WTC11 (cell line): Measurements from ENCODE around the gene INPP5E. TPM values are rescaled to one million over a fixed set of nuclear protein-coding genes. Genes with fewer than 3 reads are reported as not detected.

ENCODE experiments used
- ATAC-seq: fragments of 200-7000 bp; cut with Tn5 transposase; 2 replicates; pipeline ENCODE4 v1.10.0; 2021; ENCODE audit warnings: mild to moderate bottlenecking, moderate library complexity
- CTCF ChIA-PET: fragments of 300-600 bp; sonication (Branson Sonifier 250); formaldehyde crosslinking; loops from one replicate; lab custom pipeline; 2021; ENCODE audit warnings: antibody characterized with exemption; lab: Charles Lee
- POLR2A ChIA-PET: fragments of 350-600 bp; sonication (Branson Sonifier 250); formaldehyde crosslinking; loops from one replicate; lab custom pipeline; 2021; ENCODE audit warnings: antibody characterized with exemption; lab: Charles Lee
- DNase-seq: peaks from one replicate; pipeline ENCODE4 v3.0.0; 2021; ENCODE audit warnings: low spot score
- H3K27ac Mint-ChIP-seq: 2 replicates; pipeline ENCODE4 v1.8.0; 2021; ENCODE audit warnings: mixed read lengths
- H3K27me3 Mint-ChIP-seq: 2 replicates; pipeline ENCODE4 v1.8.0; 2021; ENCODE audit warnings: low read depth, mild to moderate bottlenecking, moderate library complexity, mixed read lengths
- H3K36me3 Mint-ChIP-seq: 2 replicates; pipeline ENCODE4 v1.8.0; 2021; ENCODE audit warnings: mixed read lengths
- H3K4me1 Mint-ChIP-seq: 2 replicates; pipeline ENCODE4 v1.8.0; 2022; ENCODE audit warnings: mixed read lengths
- H3K4me3 Mint-ChIP-seq: 2 replicates; pipeline ENCODE4 v1.8.0; 2021; ENCODE audit warnings: mild to moderate bottlenecking, moderate library complexity, mixed read lengths
- H3K9me3 Mint-ChIP-seq: 2 replicates; pipeline ENCODE4 v1.8.0; 2021; ENCODE audit warnings: mixed read lengths
- AFF4 ChIP-seq: sonication (generic); formaldehyde crosslinking; IDR thresholded peaks from 2 replicates; pipeline ENCODE4 v1.8.1; 2023; ENCODE audit warnings: mild to moderate bottlenecking, missing genetic modification reagents, borderline replicate concordance
- E2F4 ChIP-seq: sonication (generic); formaldehyde crosslinking; IDR thresholded peaks from 2 replicates; pipeline ENCODE4 v1.8.1; 2022; ENCODE audit warnings: low read depth, mild to moderate bottlenecking, moderate library complexity, missing genetic modification reagents, borderline replicate concordance
- E2F5 ChIP-seq: sonication (generic); formaldehyde crosslinking; IDR thresholded peaks from 2 replicates; pipeline ENCODE4 v1.8.1; 2022; ENCODE audit warnings: mild to moderate bottlenecking, moderate library complexity, missing genetic modification reagents
- EMX1 ChIP-seq: fragments of 250-450 bp; sonication (Bioruptor Pico); IDR thresholded peaks from 2 replicates; pipeline ENCODE4 v1.8.0; 2021; ENCODE audit warnings: mild to moderate bottlenecking
- FOXK1 ChIP-seq: sonication (generic); formaldehyde crosslinking; IDR thresholded peaks from 2 replicates; pipeline ENCODE4 v1.8.0; 2022; ENCODE audit warnings: mild to moderate bottlenecking, moderate library complexity, missing genetic modification reagents
- FOXP4 ChIP-seq: sonication (generic); formaldehyde crosslinking; IDR thresholded peaks from 2 replicates; pipeline ENCODE4 v1.8.0; 2022; ENCODE audit warnings: mild to moderate bottlenecking, missing genetic modification reagents
- KAT7 ChIP-seq: sonication (generic); formaldehyde crosslinking; IDR thresholded peaks from 2 replicates; pipeline ENCODE4 v1.8.1; 2023; ENCODE audit warnings: missing genetic modification reagents, mild to moderate bottlenecking, borderline replicate concordance
- RORB ChIP-seq: fragments of 250-450 bp; sonication (Bioruptor Pico); IDR thresholded peaks from 2 replicates; pipeline ENCODE4 v1.9.0; 2021; ENCODE audit warnings: mild to moderate bottlenecking
- TEAD1 ChIP-seq: sonication (generic); formaldehyde crosslinking; IDR thresholded peaks from 2 replicates; pipeline ENCODE4 v1.8.0; 2022; ENCODE audit warnings: mild to moderate bottlenecking, missing genetic modification reagents
- ZBTB43 ChIP-seq: sonication (generic); formaldehyde crosslinking; IDR thresholded peaks from 2 replicates; pipeline ENCODE4 v1.8.1; 2023; ENCODE audit warnings: mild to moderate bottlenecking, missing genetic modification reagents
- ZMAT4 ChIP-seq: fragments of 250-450 bp; sonication (Bioruptor Pico); IDR thresholded peaks from 2 replicates; pipeline ENCODE4 v1.9.0; 2021; ENCODE audit warnings: mild to moderate bottlenecking
- ZNF121 ChIP-seq: sonication (generic); formaldehyde crosslinking; IDR thresholded peaks from 2 replicates; pipeline ENCODE4 v1.8.0; 2023; ENCODE audit warnings: missing genetic modification reagents
- ZNF138 ChIP-seq: sonication (generic); formaldehyde crosslinking; conservative IDR thresholded peaks from 2 replicates; pipeline ENCODE4 v1.8.1; 2022; ENCODE audit warnings: mild to moderate bottlenecking, moderate library complexity, missing genetic modification reagents
- ZNF232 ChIP-seq: sonication (generic); formaldehyde crosslinking; IDR thresholded peaks from 2 replicates; pipeline ENCODE4 v1.8.0; 2022; ENCODE audit warnings: mild to moderate bottlenecking, missing genetic modification reagents
- ZNF317 ChIP-seq: sonication (generic); formaldehyde crosslinking; IDR thresholded peaks from 2 replicates; pipeline ENCODE4 v1.8.1; 2023; ENCODE audit warnings: low read depth, mild to moderate bottlenecking, moderate library complexity, missing genetic modification reagents, borderline replicate concordance
- ZNF416 ChIP-seq: fragments of 250-450 bp; sonication (Bioruptor Pico); IDR thresholded peaks from 2 replicates; pipeline ENCODE4 v1.9.0; 2021; ENCODE audit warnings: mild to moderate bottlenecking, inconsistent platforms
- ZNF423 ChIP-seq: fragments of 250-450 bp; sonication (Bioruptor Pico); IDR thresholded peaks from 2 replicates; pipeline ENCODE4 v2.1.2; 2022; ENCODE audit warnings: mild to moderate bottlenecking, moderate library complexity
- ZNF671 ChIP-seq: fragments of 250-450 bp; sonication (Bioruptor Pico); IDR thresholded peaks from 2 replicates; pipeline ENCODE4 v1.8.0; 2021; ENCODE audit warnings: mild to moderate bottlenecking
- total RNA-seq: library from RNA; stranded (reverse); gene quantifications from 3 replicates; pipeline ENCODE4 v1.2.3, GENCODE V29; 2021

INPP5E gene
- total RNA-seq, 1 experiment from 2014 or later = 24.0 TPM

- ChIA-PET POLR2A (no interaction called here), CTCF (interaction anchor here (1.0 to 1.3 kb wide), 3 partner anchors 9 to 52 kb away, joined by 3 to 4 read pairs (median 3); no protein-coding TSS in a partner anchor)
- no peaks in the 10 kb centered on the region for H3K4me1 Mint-ChIP-seq
- H3K9me3 Mint-ChIP-seq = no peaks in the 10 kb centered on the region
- peaks cover 47% of the 10 kb centered on the region for H3K36me3 Mint-ChIP-seq
- H3K27me3 Mint-ChIP-seq = no peaks in the 10 kb centered on the region
- H3K4me3 Mint-ChIP-seq = no peak overlapping the region
- ATAC-seq (no peak), DNase-seq (no peak)
- TF ChIP-seq ZNF121 (no peak), E2F5 (no peak), ZNF416 (CRISPR knock-in tag) (no peak), AFF4 (no peak), ZNF138 (CRISPR knock-in tag) (no peak), ZBTB43 (CRISPR knock-in tag) (no peak), TEAD1 (CRISPR knock-in tag) (no peak), ZNF423 (no peak), EMX1 (CRISPR knock-in tag) (no peak), E2F4 (CRISPR knock-in tag) (no peak), KAT7 (CRISPR knock-in tag) (no peak), ZNF232 (CRISPR knock-in tag) (no peak), RORB (CRISPR knock-in tag) (no peak), FOXP4 (CRISPR knock-in tag) (no peak), ZMAT4 (CRISPR knock-in tag) (no peak), FOXK1 (CRISPR knock-in tag) (no peak), ZNF317 (CRISPR knock-in tag) (no peak), ZNF671 (no peak)
- TF ChIP-seq, all 79 proteins: peak for 0
- H3K27ac Mint-ChIP-seq = no peak overlapping the region
Measured at GRCh38 chr9:136391737-136392537, 47.7 kb downstream of the INPP5E start.
